ENCODE measurements around the gene GRHPR.
"Not testable (repeated sequence)": the region's sequence is repeated elsewhere in the genome, so short reads cannot be mapped to it uniquely, and the experiment has no call there.

The GRHPR gene

DNA sequence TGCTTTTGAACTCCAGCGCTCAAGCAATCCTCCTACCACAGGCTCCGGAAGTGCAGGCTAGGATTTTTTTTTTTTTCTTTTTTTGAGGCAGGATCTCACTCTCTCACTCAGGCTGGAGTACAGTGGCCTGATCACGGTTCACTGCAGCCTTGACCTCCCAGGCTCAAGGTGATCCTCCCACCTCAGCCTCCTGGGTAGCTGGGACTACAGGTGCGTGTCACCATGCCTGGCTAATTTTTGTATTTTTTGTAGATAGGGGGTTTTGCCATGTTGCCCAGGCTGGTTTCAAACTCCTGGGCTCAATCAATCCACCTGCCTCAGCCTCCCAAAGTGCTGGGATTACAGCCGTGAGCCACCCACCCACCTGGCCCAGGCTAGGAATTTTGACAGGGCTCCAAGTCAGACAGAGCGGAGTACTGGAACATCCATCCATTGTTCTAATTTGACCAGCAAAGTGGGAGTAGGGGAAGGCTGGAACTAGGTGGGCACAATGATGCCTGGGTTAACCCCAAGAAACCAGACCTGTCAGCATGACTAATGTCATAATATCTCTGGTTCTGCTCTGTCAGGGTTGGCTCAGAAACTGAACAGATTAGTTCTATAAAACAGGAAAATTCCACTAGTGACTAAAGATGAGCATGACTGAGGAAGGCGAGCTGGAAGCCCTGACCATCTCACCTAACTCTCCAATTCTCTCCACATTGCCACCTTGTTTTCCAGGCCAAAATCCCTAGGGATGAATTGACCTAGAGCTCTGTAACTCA is 33.6 kb downstream of the GRHPR start:
- Histone ChIP-seq H3K36me3 (ENCODE audit: control insufficient read depth in 1 of 2, insufficient read depth in 2 of 2, low read length in 2 of 2) (no peaks in the 10 kb centered on the region), H3K4me1 (ENCODE audit: control insufficient read depth in 1 of 2, insufficient read depth in 2 of 2, low read length in 2 of 2) (peaks cover 8 to 12% of the 10 kb centered on the region in 2 donors), H3K27ac (ENCODE audit: low read depth, low read length) (no peak overlapping the region), H3K9me3 (ENCODE audit: control insufficient read depth in 1 of 2, low read length in 2 of 2) (no peaks in the 10 kb centered on the region), H3K9ac (ENCODE audit: low read depth in 1 of 2, low read length in 2 of 2) (no peak overlapping the region), H3K4me3 (ENCODE audit: low read depth in 1 of 2, low read length in 2 of 2) (no peak overlapping the region), H3K27me3 (ENCODE audit: control insufficient read depth in 1 of 2, insufficient read depth in 2 of 2, low read length in 2 of 2) (no peaks in the 10 kb centered on the region)

GRCh38 chr9:37456817-37457216 is 34.3 kb downstream of the GRHPR start:
- Histone ChIP-seq H3K36me3 (ENCODE audit: control insufficient read depth in 1 of 2, insufficient read depth in 2 of 2, low read length in 2 of 2) (no peaks in the 10 kb centered on the region), H3K9ac (ENCODE audit: low read depth in 1 of 2, low read length in 2 of 2) (no peak overlapping the region), H3K9me3 (ENCODE audit: control insufficient read depth in 1 of 2, low read length in 2 of 2) (no peaks in the 10 kb centered on the region), H3K4me1 (ENCODE audit: control insufficient read depth in 1 of 2, insufficient read depth in 2 of 2, low read length in 2 of 2) (peaks cover 8 to 12% of the 10 kb centered on the region in 2 donors), H3K27me3 (ENCODE audit: control insufficient read depth in 1 of 2, insufficient read depth in 2 of 2, low read length in 2 of 2) (no peaks in the 10 kb centered on the region), H3K4me3 (ENCODE audit: low read depth in 1 of 2, low read length in 2 of 2) (no peak overlapping the region), H3K27ac (ENCODE audit: low read depth, low read length) (no peak overlapping the region)

DNA sequence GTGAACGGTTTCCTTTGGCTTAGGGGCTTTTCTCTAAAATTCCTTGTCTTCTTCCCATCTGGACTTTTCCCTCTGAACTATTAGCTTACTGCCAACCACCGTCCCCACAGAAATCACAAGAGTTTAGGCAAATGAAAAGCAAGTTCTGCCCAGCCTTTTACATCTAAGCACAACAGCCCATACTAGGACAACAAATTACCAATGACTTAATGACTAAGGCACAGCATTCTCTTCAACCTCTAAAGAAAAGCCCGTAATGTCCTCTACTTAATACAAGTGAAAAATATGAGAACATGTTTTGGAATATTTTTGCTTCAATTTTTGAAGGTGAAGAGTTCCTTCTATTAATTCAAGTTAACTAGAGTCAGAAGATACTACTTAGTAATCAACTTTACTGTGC is 41.5 kb downstream of the GRHPR start:
- no peaks in the 10 kb centered on the region for H3K27me3 ChIP-seq (ENCODE audit: control insufficient read depth in 1 of 2, insufficient read depth in 2 of 2, low read length in 2 of 2)
- H3K4me1 ChIP-seq (ENCODE audit: control insufficient read depth in 1 of 2, insufficient read depth in 2 of 2, low read length in 2 of 2) = peaks cover 23 to 27% of the 10 kb centered on the region in 2 donors
- H3K4me3 ChIP-seq (ENCODE audit: low read depth in 1 of 2, low read length in 2 of 2) = peak overlapping the region; percentile 91 to 95
- no peaks in the 10 kb centered on the region for H3K9me3 ChIP-seq (ENCODE audit: control insufficient read depth in 1 of 2, low read length in 2 of 2)
- peak overlapping the region; percentile 95 to 98 for H3K9ac ChIP-seq (ENCODE audit: low read depth in 1 of 2, low read length in 2 of 2)
- H3K27ac ChIP-seq (ENCODE audit: low read depth, low read length) = no peak overlapping the region
- no peaks in the 10 kb centered on the region for H3K36me3 ChIP-seq (ENCODE audit: control insufficient read depth in 1 of 2, insufficient read depth in 2 of 2, low read length in 2 of 2)

- Histone ChIP-seq H3K4me1 (ENCODE audit: control insufficient read depth in 1 of 2, insufficient read depth in 2 of 2, low read length in 2 of 2) (peaks cover 23 to 27% of the 10 kb centered on the region in 2 donors), H3K4me3 (ENCODE audit: low read depth in 1 of 2, low read length in 2 of 2) (peak overlapping the region; percentile 91 to 95), H3K9me3 (ENCODE audit: control insufficient read depth in 1 of 2, low read length in 2 of 2) (no peaks in the 10 kb centered on the region), H3K9ac (ENCODE audit: low read depth in 1 of 2, low read length in 2 of 2) (peak overlapping the region; percentile 95 to 98), H3K36me3 (ENCODE audit: control insufficient read depth in 1 of 2, insufficient read depth in 2 of 2, low read length in 2 of 2) (no peaks in the 10 kb centered on the region), H3K27ac (ENCODE audit: low read depth, low read length) (peak overlapping the region; percentile 99), H3K27me3 (ENCODE audit: control insufficient read depth in 1 of 2, insufficient read depth in 2 of 2, low read length in 2 of 2) (no peaks in the 10 kb centered on the region)
Observed at GRCh38 chr9:37464426-37465248, 42.1 kb downstream of the GRHPR start.

DNA sequence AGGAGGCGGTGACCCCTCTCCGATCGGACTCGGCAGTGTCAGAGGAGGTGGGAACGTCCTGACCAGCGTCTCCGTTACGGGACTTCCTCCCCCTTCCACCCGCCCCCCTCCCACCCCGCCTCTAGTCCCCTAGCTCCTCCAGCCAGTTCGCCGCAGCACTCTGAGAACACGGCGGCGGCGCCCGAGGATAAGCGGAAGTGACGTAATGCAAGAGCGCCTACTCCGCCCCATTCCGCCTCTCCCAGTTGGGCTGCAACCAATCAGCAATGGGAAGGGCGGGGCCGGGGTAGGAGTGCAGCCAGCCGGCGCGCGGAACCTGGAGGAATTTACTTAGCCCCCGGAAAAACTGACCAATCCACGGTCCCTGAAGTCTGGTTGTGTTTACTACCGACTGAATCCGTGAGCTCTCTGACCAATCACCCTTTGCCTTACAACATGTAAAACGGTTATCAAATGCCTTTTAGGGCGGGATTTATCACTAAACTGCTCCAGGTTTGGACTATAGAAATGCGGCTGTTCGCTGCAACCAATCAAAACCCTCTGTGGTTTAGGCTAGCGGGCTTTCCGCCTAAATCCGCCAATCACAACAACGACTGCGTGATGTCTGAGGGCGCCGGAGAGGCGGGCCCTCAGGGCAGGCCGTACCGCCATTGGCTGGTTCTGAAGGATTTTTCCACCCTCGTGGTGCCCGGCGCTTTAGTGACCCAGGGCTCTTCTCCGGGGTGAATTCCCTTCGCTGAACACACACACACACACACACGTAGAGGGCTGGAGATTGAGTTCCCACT is 42.9 kb downstream of the GRHPR start, which contains the start of gene ZBTB5:
Gene ZBTB5 (minus strand): TSS at position 202 of the 788 bp plus-strand sequence. CDS start 22,899 bp downstream, outside the sequence.
- no peaks in the 10 kb centered on the region for H3K36me3 ChIP-seq (ENCODE audit: control insufficient read depth in 1 of 2, insufficient read depth in 2 of 2, low read length in 2 of 2)
- H3K9me3 ChIP-seq (ENCODE audit: control insufficient read depth in 1 of 2, low read length in 2 of 2) = no peaks in the 10 kb centered on the region
- peak within 1 kb of the TSS; percentile 95 to 98 for H3K9ac ChIP-seq (ENCODE audit: low read depth in 1 of 2, low read length in 2 of 2)
- H3K4me3 ChIP-seq (ENCODE audit: low read depth in 1 of 2, low read length in 2 of 2) = peak within 1 kb of the TSS; percentile 91 to 95
- peaks cover 23 to 27% of the 10 kb centered on the region in 2 donors for H3K4me1 ChIP-seq (ENCODE audit: control insufficient read depth in 1 of 2, insufficient read depth in 2 of 2, low read length in 2 of 2)
- no peaks in the 10 kb centered on the region for H3K27me3 ChIP-seq (ENCODE audit: control insufficient read depth in 1 of 2, insufficient read depth in 2 of 2, low read length in 2 of 2)
- peak within 1 kb of the TSS; percentile 99 for H3K27ac ChIP-seq (ENCODE audit: low read depth, low read length)

DNA sequence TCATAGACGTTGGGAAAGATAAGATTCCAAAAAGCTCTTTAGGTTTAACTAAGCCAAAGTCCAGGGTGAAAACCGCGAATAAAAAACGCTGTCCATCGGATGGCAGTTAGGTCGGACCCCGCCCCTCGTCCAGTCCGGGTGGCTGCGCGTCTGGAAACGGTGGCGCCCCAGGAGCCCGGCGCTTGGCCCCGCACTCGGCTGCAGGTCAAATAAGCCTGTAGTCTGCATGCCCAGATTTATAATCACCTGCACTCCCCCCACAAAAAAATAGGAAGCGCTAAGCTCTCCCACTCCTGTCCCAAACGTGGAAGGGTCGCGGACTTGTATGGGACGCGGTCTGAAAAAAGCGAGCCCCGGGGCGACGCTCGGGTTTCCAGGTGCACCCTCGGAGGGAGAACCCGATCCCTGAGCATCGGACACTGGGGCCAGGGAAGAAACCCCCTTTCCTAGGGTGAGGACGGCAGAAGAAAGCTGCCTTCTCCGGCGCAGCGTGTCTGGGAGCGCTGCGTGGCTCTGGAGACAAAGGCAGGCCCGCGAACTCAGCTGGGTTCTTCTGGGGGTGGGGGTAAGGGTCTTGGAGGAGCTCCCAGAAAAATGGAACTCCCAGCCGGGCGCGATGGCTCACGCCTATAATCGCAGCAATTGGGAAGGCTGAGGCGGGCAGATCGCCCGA is 43.7 kb downstream of the GRHPR start:
- H3K9ac ChIP-seq (ENCODE audit: low read depth in 1 of 2, low read length in 2 of 2) = peak overlapping the region; percentile 91 to 98
- no peaks in the 10 kb centered on the region for H3K36me3 ChIP-seq (ENCODE audit: control insufficient read depth in 1 of 2, insufficient read depth in 2 of 2, low read length in 2 of 2)
- H3K27ac ChIP-seq (ENCODE audit: low read depth, low read length) = peak overlapping the region; percentile 87
- H3K4me1 ChIP-seq (ENCODE audit: control insufficient read depth in 1 of 2, insufficient read depth in 2 of 2, low read length in 2 of 2) = peaks cover 23 to 27% of the 10 kb centered on the region in 2 donors
- no peaks in the 10 kb centered on the region for H3K9me3 ChIP-seq (ENCODE audit: control insufficient read depth in 1 of 2, low read length in 2 of 2)
- peak overlapping the region; percentile 71 to 91 for H3K4me3 ChIP-seq (ENCODE audit: low read depth in 1 of 2, low read length in 2 of 2)
- no peaks in the 10 kb centered on the region for H3K27me3 ChIP-seq (ENCODE audit: control insufficient read depth in 1 of 2, insufficient read depth in 2 of 2, low read length in 2 of 2)

DNA sequence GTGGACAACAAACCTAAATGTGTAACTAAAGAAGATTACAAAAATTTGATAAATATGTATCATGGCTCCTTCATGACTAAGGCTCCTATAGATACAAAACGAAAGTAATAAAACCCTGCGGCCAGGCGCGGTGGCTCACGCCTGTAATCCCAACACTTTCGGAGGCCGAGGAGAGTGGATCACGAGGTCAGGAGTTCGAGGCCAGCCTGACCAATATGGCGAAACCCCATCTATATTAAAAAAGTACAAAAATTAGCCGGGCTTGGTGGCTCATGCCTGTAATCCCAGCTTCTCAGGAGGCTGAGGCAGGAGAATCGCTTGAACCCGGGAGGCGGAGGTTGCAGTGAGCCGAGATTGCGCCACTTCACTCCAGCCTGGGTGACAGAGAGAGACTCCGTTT is 45.0 kb downstream of the GRHPR start:
- not testable (repeated sequence) for H3K9ac ChIP-seq (ENCODE audit: low read depth in 1 of 2, low read length in 2 of 2); H3K27ac ChIP-seq (ENCODE audit: low read depth, low read length); H3K36me3 ChIP-seq (ENCODE audit: control insufficient read depth in 1 of 2, insufficient read depth in 2 of 2, low read length in 2 of 2); H3K27me3 ChIP-seq (ENCODE audit: control insufficient read depth in 1 of 2, insufficient read depth in 2 of 2, low read length in 2 of 2); H3K4me3 ChIP-seq (ENCODE audit: low read depth in 1 of 2, low read length in 2 of 2); H3K9me3 ChIP-seq (ENCODE audit: control insufficient read depth in 1 of 2, low read length in 2 of 2)
- H3K4me1 ChIP-seq (ENCODE audit: control insufficient read depth in 1 of 2, insufficient read depth in 2 of 2, low read length in 2 of 2) = peaks cover 22 to 26% of the 10 kb centered on the region in 2 donors

GRCh38 chr9:37468620-37469019 is 46.1 kb downstream of the GRHPR start:
- Histone ChIP-seq H3K4me1 (ENCODE audit: control insufficient read depth in 1 of 2, insufficient read depth in 2 of 2, low read length in 2 of 2) (peaks cover 17 to 20% of the 10 kb centered on the region in 2 donors), H3K27ac (ENCODE audit: low read depth, low read length) (no peak overlapping the region), H3K4me3 (ENCODE audit: low read depth in 1 of 2, low read length in 2 of 2) (no peak overlapping the region), H3K36me3 (ENCODE audit: control insufficient read depth in 1 of 2, insufficient read depth in 2 of 2, low read length in 2 of 2) (no peaks in the 10 kb centered on the region), H3K9me3 (ENCODE audit: control insufficient read depth in 1 of 2, low read length in 2 of 2) (no peaks in the 10 kb centered on the region), H3K27me3 (ENCODE audit: control insufficient read depth in 1 of 2, insufficient read depth in 2 of 2, low read length in 2 of 2) (no peaks in the 10 kb centered on the region), H3K9ac (ENCODE audit: low read depth in 1 of 2, low read length in 2 of 2) (no peak overlapping the region)

DNA sequence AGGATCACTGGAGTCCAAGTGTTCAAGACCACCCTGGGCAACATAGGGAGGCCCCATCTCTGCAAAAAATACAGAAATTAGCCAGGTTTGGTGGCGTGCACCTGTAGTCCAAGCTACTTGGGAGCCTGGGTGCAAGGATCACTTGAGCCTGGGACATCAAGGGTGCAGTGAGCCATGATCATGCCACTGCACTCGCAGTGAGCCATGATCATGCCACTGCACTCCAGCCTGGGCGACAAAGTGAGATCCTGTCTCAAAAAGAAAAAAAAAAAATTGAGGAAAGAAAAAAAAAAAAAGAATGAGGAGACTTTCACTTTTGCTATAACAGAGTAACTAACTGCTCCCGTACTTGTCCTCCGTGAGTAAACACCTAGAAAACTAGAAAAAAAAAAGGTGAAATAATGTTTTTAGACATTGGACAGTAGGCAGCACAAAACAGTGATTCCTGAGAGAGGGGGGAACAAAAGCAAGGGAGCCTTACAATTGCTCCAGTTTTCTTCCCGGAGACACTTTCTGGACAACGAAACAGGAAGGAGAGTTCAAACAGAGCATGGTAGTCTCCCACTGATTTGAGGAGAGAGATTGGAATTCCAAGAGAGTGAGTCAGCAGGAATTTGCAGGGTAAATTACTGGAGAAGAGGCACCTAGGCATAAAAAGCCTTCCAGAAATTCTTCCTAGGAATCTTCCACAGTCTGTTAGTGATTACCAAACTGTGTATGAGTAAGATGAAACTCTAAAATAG is 49.6 kb downstream of the GRHPR start:
- H3K9ac ChIP-seq (ENCODE audit: low read depth in 1 of 2, low read length in 2 of 2) = peak overlapping the region; percentile 57 to 65
- no peaks in the 10 kb centered on the region for H3K27me3 ChIP-seq (ENCODE audit: control insufficient read depth in 1 of 2, insufficient read depth in 2 of 2, low read length in 2 of 2)
- H3K4me3 ChIP-seq (ENCODE audit: low read depth in 1 of 2, low read length in 2 of 2) = peak overlapping the region; percentile 67 to 71
- H3K9me3 ChIP-seq (ENCODE audit: control insufficient read depth in 1 of 2, low read length in 2 of 2) = no peaks in the 10 kb centered on the region
- peaks cover under 1 to 6% of the 10 kb centered on the region in 2 donors for H3K4me1 ChIP-seq (ENCODE audit: control insufficient read depth in 1 of 2, insufficient read depth in 2 of 2, low read length in 2 of 2)
- H3K36me3 ChIP-seq (ENCODE audit: control insufficient read depth in 1 of 2, insufficient read depth in 2 of 2, low read length in 2 of 2) = no peaks in the 10 kb centered on the region
- peak overlapping the region; percentile 46 for H3K27ac ChIP-seq (ENCODE audit: low read depth, low read length)

Measured in duodenal mucosa (tissue), 2 donors.